ENCODE results near the gene LEF1.
A peak's percentile ranks its signal among the peaks of the same experiment; 100 is the strongest.

LEF1 gene

GRCh38 chr4:108087293-108087967, 81.3 kb downstream of the LEF1 start:
- Histone ChIP-seq H3K36me3 (ENCODE audit: control insufficient read depth, insufficient read depth, low read length) (no peaks in the 10 kb centered on the region), H3K27me3 (replicated peaks; ENCODE audit: control insufficient read depth, insufficient read depth, low read length) (no peaks in the 10 kb centered on the region), H3K4me3 (replicated peaks; ENCODE audit: low read depth, low read length) (no peak overlapping the region)
- TF ChIP-seq, protein P1, sequence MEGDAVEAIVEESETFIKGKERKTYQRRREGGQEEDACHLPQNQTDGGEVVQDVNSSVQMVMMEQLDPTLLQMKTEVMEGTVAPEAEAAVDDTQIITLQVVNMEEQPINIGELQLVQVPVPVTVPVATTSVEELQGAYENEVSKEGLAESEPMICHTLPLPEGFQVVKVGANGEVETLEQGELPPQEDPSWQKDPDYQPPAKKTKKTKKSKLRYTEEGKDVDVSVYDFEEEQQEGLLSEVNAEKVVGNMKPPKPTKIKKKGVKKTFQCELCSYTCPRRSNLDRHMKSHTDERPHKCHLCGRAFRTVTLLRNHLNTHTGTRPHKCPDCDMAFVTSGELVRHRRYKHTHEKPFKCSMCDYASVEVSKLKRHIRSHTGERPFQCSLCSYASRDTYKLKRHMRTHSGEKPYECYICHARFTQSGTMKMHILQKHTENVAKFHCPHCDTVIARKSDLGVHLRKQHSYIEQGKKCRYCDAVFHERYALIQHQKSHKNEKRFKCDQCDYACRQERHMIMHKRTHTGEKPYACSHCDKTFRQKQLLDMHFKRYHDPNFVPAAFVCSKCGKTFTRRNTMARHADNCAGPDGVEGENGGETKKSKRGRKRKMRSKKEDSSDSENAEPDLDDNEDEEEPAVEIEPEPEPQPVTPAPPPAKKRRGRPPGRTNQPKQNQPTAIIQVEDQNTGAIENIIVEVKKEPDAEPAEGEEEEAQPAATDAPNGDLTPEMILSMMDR (IDR thresholded peaks at IDR 0.05; ENCODE audit: insufficient read depth, low read length, poor library complexity, severe bottlenecking) = no peak
- DNase-seq (ENCODE audit: extremely low read depth, insufficient read length) = no peak

DNA sequence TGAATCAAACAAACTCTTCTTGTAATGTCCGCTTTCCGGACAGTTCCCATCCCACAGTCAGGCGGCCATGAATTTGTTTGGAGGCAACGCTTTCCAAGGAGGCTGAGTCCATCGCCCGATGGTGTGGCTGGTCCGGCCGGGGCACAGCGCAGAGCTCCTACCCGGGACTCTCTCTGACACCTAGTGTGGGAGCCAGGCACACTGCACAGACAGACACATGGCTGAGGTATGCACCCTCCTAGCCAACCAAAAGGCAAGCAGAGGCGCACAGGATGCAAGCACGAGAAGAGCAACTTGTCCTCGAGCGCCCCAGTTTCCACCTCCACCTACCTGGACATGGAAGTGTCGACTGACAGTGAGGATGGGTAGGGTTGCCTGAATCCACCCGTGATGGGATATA, 87.5 kb downstream of the LEF1 start:
- Histone ChIP-seq H3K27me3 (replicated peaks; ENCODE audit: control insufficient read depth, insufficient read depth, low read length) (no peaks in the 10 kb centered on the region), H3K4me3 (replicated peaks; ENCODE audit: low read depth, low read length) (no peak overlapping the region), H3K36me3 (ENCODE audit: control insufficient read depth, insufficient read depth, low read length) (no peaks in the 10 kb centered on the region)
- TF ChIP-seq, protein P1 (IDR thresholded peaks at IDR 0.05; ENCODE audit: insufficient read depth, low read length, poor library complexity, severe bottlenecking) = no peak
- no peak for DNase-seq (ENCODE audit: extremely low read depth, insufficient read length)

GRCh38 chr4:108080747-108081146, 88.0 kb downstream of the LEF1 start:
- Histone ChIP-seq H3K36me3 (ENCODE audit: control insufficient read depth, insufficient read depth, low read length) (no peaks in the 10 kb centered on the region), H3K27me3 (replicated peaks; ENCODE audit: control insufficient read depth, insufficient read depth, low read length) (no peaks in the 10 kb centered on the region), H3K4me3 (replicated peaks; ENCODE audit: low read depth, low read length) (no peak overlapping the region)
- TF ChIP-seq, protein P1 (IDR thresholded peaks at IDR 0.05; ENCODE audit: insufficient read depth, low read length, poor library complexity, severe bottlenecking) = no peak
- no peak for DNase-seq (ENCODE audit: extremely low read depth, insufficient read length)

GRCh38 chr4:108078024-108078733, 90.6 kb downstream of the LEF1 start:
- DNase-seq (ENCODE audit: extremely low read depth, insufficient read length) = no peak
- TF ChIP-seq, protein P1 (IDR thresholded peaks at IDR 0.05; ENCODE audit: insufficient read depth, low read length, poor library complexity, severe bottlenecking) = no peak
- no peak overlapping the region for H3K4me3 ChIP-seq (replicated peaks; ENCODE audit: low read depth, low read length)
- no peaks in the 10 kb centered on the region for H3K36me3 ChIP-seq (ENCODE audit: control insufficient read depth, insufficient read depth, low read length)
- H3K27me3 ChIP-seq (replicated peaks; ENCODE audit: control insufficient read depth, insufficient read depth, low read length) = no peaks in the 10 kb centered on the region

GRCh38 chr4:108072300-108072699, 96.4 kb downstream of the LEF1 start:
- no peaks in the 10 kb centered on the region for H3K36me3 ChIP-seq (ENCODE audit: control insufficient read depth, insufficient read depth, low read length)
- peak; percentile 25 for DNase-seq (ENCODE audit: extremely low read depth, insufficient read length)
- TF ChIP-seq, protein P1 (IDR thresholded peaks at IDR 0.05; ENCODE audit: insufficient read depth, low read length, poor library complexity, severe bottlenecking) = no peak
- no peaks in the 10 kb centered on the region for H3K27me3 ChIP-seq (replicated peaks; ENCODE audit: control insufficient read depth, insufficient read depth, low read length)
- no peak overlapping the region for H3K4me3 ChIP-seq (replicated peaks; ENCODE audit: low read depth, low read length)

Measured in GM06990 (cell line).